OCI-LY7 (cell line): ENCODE data around the gene GRHL1. TPM values are rescaled to one million over a fixed set of nuclear protein-coding genes. Genes with fewer than 3 reads are reported as not detected.

Experiments
- BruUV-seq: library from RNA; stranded (reverse); fragments of 400-500 nt; replicated peaks from 2 replicates; lab custom pipeline; 2021; lab: Mats Ljungman, UMichigan
- CTCF ChIA-PET: fragments of 300-600 bp; sonication (Branson Sonifier 250); formaldehyde crosslinking; loops from one replicate; lab custom pipeline; 2022; ENCODE audit warnings: antibody characterized with exemption; ENCODE audit not compliant: unreplicated experiment; lab: Charles Lee
- POLR2A ChIA-PET: fragments of 300-600 bp; sonication (Branson Sonifier 250); formaldehyde crosslinking; loops from one replicate; lab custom pipeline; 2022; ENCODE audit warnings: antibody characterized with exemption; lab: Charles Lee
- DNase-seq: peaks from one replicate; pipeline ENCODE4 v3.0.0-alpha.2; 2015; ENCODE audit warnings: low spot score
- H2AFZ ChIP-seq: fragments of 200-600 bp; sonication (generic), shearing (Covaris generic); 2 replicates; pipeline ENCODE4 v1.6.1; 2014; ENCODE audit warnings: mild to moderate bottlenecking, antibody characterized with exemption, low read length, moderate library complexity
- H3K27ac ChIP-seq: fragments of 200-600 bp; sonication (generic); 2 replicates; pipeline ENCODE4 v1.5.1; 2014; ENCODE audit warnings: mixed run types, low read depth, mild to moderate bottlenecking, moderate library complexity, low read length, inconsistent platforms; ENCODE audit not compliant: poor library complexity, severe bottlenecking
- H3K36me3 ChIP-seq: fragments of 200-600 bp; sonication (generic); 2 replicates; pipeline ENCODE4 v1.6.1; 2014; ENCODE audit warnings: mild to moderate bottlenecking, antibody characterized with exemption, low read length, moderate library complexity, mixed read lengths; ENCODE audit not compliant: insufficient read depth
- H3K4me1 ChIP-seq: fragments of 200-600 bp; sonication (generic); 2 replicates; pipeline ENCODE4 v1.5.1; 2014; ENCODE audit warnings: mild to moderate bottlenecking, low read length; ENCODE audit not compliant: insufficient read depth, poor library complexity, severe bottlenecking
- H3K4me2 ChIP-seq: fragments of 200-600 bp; sonication (generic); 2 replicates; pipeline ENCODE4 v1.6.1; 2014; ENCODE audit warnings: mild to moderate bottlenecking, low read length
- H3K4me3 ChIP-seq: fragments of 200-600 bp; sonication (generic); 2 replicates; pipeline ENCODE4 v1.5.1; 2014; ENCODE audit warnings: mild to moderate bottlenecking, low read depth, low read length; ENCODE audit not compliant: poor library complexity, severe bottlenecking
- H3K79me2 ChIP-seq: fragments of 200-600 bp; sonication (generic); 2 replicates; pipeline ENCODE4 v1.6.1; 2016; ENCODE audit warnings: low read depth, mild to moderate bottlenecking, low read length, moderate library complexity, mixed read lengths; ENCODE audit not compliant: insufficient read depth
- H3K9me2 ChIP-seq: fragments of 200-600 bp; sonication (generic); 2 replicates; pipeline ENCODE4 v1.6.1; 2016; ENCODE audit warnings: mild to moderate bottlenecking, low read length, mixed read lengths; ENCODE audit not compliant: insufficient read depth
- H3K9me3 ChIP-seq: fragments of 200-600 bp; sonication (generic); 2 replicates; pipeline ENCODE4 v1.6.1; 2014; ENCODE audit warnings: mild to moderate bottlenecking, mixed run types, low read length, mixed read lengths
- H4K20me1 ChIP-seq: fragments of 200-600 bp; sonication (generic); 2 replicates; pipeline ENCODE4 v1.6.1; 2014; ENCODE audit warnings: mild to moderate bottlenecking, antibody characterized with exemption, low read length, moderate library complexity, mixed read lengths; ENCODE audit not compliant: insufficient read depth
- CTCF ChIP-seq: fragments of 200-600 bp; sonication (generic); conservative IDR thresholded peaks from 2 replicates; pipeline ENCODE4 v1.5.1; 2014; ENCODE audit warnings: mild to moderate bottlenecking, antibody characterized with exemption, low read length, moderate library complexity, mixed read lengths
- EZH2phosphoT487 ChIP-seq: fragments of 200-600 bp; sonication (generic); IDR thresholded peaks from 2 replicates; pipeline ENCODE4 v1.6.1; 2018; ENCODE audit warnings: low read depth, borderline replicate concordance, mild to moderate bottlenecking, mixed run types, antibody characterized with exemption, low read length, moderate library complexity, mixed read lengths
- intact Hi-C: fragments of 100-400 bp; cut with micrococcal nuclease; formaldehyde crosslinking; loops from one replicate; pipeline ENCODE4 v1.10.0; 2022; ENCODE audit not compliant: unreplicated experiment
- total RNA-seq, 2 experiments: library from RNA; depleted of rRNA in 1 of 2; stranded (reverse); fragments of >200 nt in 1 of 2; shearing (Covaris generic) in 1 of 2; gene quantifications; 2 replicates each; pipeline ENCODE4 v1.2.3, GENCODE V29; 2014 to 2022

Gene GRHL1
- total RNA-seq, 2 experiments from 2014 or later, result 0.19 to 2.5 TPM

GRCh38 chr2:10006236-10007161 is 55.0 kb downstream of the GRHL1 start:
- intact Hi-C loops, result no loop called here
- ChIA-PET POLR2A (interaction anchor here (0.6 to 1.1 kb wide), 2 partner anchors 66 to 439 kb away, joined by 3 read pairs; no protein-coding TSS in a partner anchor), CTCF (no interaction called here)
- DNase-seq, result no peak
- Histone ChIP-seq H3K36me3 (no peaks in the 10 kb centered on the region), H3K79me2 (no peaks in the 10 kb centered on the region), H3K4me1 (no peaks in the 10 kb centered on the region), H2AFZ (no peak overlapping the region), H3K27ac (no peak overlapping the region), H3K9me2 (no peaks in the 10 kb centered on the region), H3K4me2 (no peak overlapping the region), H4K20me1 (no peaks in the 10 kb centered on the region), H3K9me3 (no peaks in the 10 kb centered on the region), H3K4me3 (no peak overlapping the region)
- TF ChIP-seq CTCF (no peak), EZH2phosphoT487 (no peak)
- no TSS peak for BruUV-seq

GRCh38 chr2:10007435-10007834 is 55.9 kb downstream of the GRHL1 start:
- DNase-seq, result no peak
- POLR2A ChIA-PET, result no interaction called here
- no peak for TF ChIP-seq EZH2phosphoT487
- no peak for TF ChIP-seq CTCF
- Histone ChIP-seq H3K9me2 (no peaks in the 10 kb centered on the region), H3K79me2 (no peaks in the 10 kb centered on the region), H3K4me3 (no peak overlapping the region), H3K36me3 (no peaks in the 10 kb centered on the region), H3K27ac (no peak overlapping the region), H2AFZ (no peak overlapping the region), H4K20me1 (no peaks in the 10 kb centered on the region), H3K4me2 (no peak overlapping the region), H3K4me1 (no peaks in the 10 kb centered on the region), H3K9me3 (no peaks in the 10 kb centered on the region)
- CTCF ChIA-PET, result no interaction called here
- intact Hi-C loops, result no loop called here
- no TSS peak for BruUV-seq
